Activated naive CD4-positive, alpha-beta T cell treated with anti-CD3 and anti-CD28 coated beads for 36 hours (primary cell): ENCODE results near the gene CEP170B. TPM values are rescaled to one million over a fixed set of nuclear protein-coding genes. Genes with fewer than 3 reads are reported as not detected.

Source experiments
- CTCF ChIA-PET: fragments of 350-600 bp; sonication (Branson Sonifier 250); formaldehyde crosslinking; loops from one replicate; lab custom pipeline; 2021; ENCODE audit warnings: antibody characterized with exemption; lab: Charles Lee
- DNase-seq: peaks from one replicate; pipeline ENCODE4 v3.0.0-alpha.2; 2020
- H3K27ac Mint-ChIP-seq: one replicate; pipeline ENCODE4 v1.8.0; 2021; ENCODE audit warnings: mild to moderate bottlenecking, mixed read lengths
- H3K27me3 Mint-ChIP-seq: one replicate; pipeline ENCODE4 v1.8.0; 2021; ENCODE audit warnings: low read depth, mixed read lengths
- H3K36me3 Mint-ChIP-seq: one replicate; pipeline ENCODE4 v1.8.0; 2021; ENCODE audit warnings: low read depth, mixed read lengths
- H3K4me1 Mint-ChIP-seq: one replicate; pipeline ENCODE4 v1.8.0; 2021; ENCODE audit warnings: low read depth, mixed read lengths
- H3K4me3 Mint-ChIP-seq: one replicate; pipeline ENCODE4 v1.8.0; 2021; ENCODE audit warnings: mild to moderate bottlenecking, moderate library complexity, mixed read lengths
- H3K9me3 Mint-ChIP-seq: one replicate; pipeline ENCODE4 v1.8.0; 2021; ENCODE audit warnings: mixed read lengths
- intact Hi-C: fragments of 100-400 bp; cut with micrococcal nuclease; formaldehyde crosslinking; loops from one replicate; pipeline ENCODE4 v1.15.1; 2023
- total RNA-seq, 2 experiments: library from RNA; stranded (reverse); gene quantifications; one replicate each; pipeline ENCODE4 v1.2.3, GENCODE V29; 2021

The CEP170B gene
- total RNA-seq, 2 experiments from 2014 or later, result 3.3 TPM

- Mint-ChIP-seq H3K36me3 (no peaks in the 10 kb centered on the region), H3K4me1 (no peaks in the 10 kb centered on the region), H3K4me3 (no peak overlapping the region), H3K27me3 (no peaks in the 10 kb centered on the region), H3K27ac (no peak overlapping the region), H3K9me3 (no peaks in the 10 kb centered on the region)
- no peak for DNase-seq
- intact Hi-C loops, result no loop called here
- CTCF ChIA-PET, result interaction anchor here (0.6 to 1.1 kb wide), 2 partner anchors 40 to 151 kb away, joined by 3 to 5 read pairs; no protein-coding TSS in a partner anchor
These were observed 29.5 kb downstream of the CEP170B start for GRCh38 chr14:104894331-104895206.

DNA sequence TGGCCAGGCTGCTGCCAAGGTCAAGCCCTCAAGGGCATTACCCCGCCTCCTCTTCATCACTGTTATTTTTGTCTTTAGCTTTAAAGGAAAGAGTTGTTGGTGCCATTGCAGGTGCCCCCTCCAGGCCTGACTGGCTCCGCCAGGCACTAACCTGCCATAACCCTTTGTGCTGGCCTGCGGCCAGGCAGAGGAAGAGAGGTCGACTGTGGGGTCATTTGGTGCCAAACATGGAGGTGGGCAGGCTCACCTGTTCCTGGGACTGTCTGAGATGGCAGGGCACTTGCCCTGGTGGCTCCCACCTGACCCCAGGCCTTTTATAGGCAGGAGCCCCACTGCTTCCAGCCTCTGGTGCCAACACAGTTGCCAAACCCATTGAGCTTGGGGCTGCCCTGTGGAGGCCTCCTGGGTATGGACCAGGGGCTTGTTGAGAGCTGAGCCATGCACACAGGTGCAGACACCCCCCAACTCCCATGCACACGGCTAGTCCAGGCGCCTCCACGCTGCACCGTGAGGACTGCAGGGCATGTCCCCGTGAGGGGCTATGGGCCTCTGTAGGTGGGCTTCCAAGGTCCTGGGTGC, 30.2 kb downstream of the CEP170B start:
- DNase-seq, result no peak
- intact Hi-C loops, result no loop called here
- CTCF ChIA-PET, result interaction anchor here (1.0 to 2.3 kb wide), 4 partner anchors 12 to 234 kb away, joined by 3 to 6 read pairs (median 3); no protein-coding TSS in a partner anchor
- H3K4me1 Mint-ChIP-seq, result no peaks in the 10 kb centered on the region
- no peaks in the 10 kb centered on the region for H3K36me3 Mint-ChIP-seq
- no peaks in the 10 kb centered on the region for H3K27me3 Mint-ChIP-seq
- H3K27ac Mint-ChIP-seq, result no peak overlapping the region
- no peaks in the 10 kb centered on the region for H3K9me3 Mint-ChIP-seq
- no peak overlapping the region for H3K4me3 Mint-ChIP-seq

DNA sequence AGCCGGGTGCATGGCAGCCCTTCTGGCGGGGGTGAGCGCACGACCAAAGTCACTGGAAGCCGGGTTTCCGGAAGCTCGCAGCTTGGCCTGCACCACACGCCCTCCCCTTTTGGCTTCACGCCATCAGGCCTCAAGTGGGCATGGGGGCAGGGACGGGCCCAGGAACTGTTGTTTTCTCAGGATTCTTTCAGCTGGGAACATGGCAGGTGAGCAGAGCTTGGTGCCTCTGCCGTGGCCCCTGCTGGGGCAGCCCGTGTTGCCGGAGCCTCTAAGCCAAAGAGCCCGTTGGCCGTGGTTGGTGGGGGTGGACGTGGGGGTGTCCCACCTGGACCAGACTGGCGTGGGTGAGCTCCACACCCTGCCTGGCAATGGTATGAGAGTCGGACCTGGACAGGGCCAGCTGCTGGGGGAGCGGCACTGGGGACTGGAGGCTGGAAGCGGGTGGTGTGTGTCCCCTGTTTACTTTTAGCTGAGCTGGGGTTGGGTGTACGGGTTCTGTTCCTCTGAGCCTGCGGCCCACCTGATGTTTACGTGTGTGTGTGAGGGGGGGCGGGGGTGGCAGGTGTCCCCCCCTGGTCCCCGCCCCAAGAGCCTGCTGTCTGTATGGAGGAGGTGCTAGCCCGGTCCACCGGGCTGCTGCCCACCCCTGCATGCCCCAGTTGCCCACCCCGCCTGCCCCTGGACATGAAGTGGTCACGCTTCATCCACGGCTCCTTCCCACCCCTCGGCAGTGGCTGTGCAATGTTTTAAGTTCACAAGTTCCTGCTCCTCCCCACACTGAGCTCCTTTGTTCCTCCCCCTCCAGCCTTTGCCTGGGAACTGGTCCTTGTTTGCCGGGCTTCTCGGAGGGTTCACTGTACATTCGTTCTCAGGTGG, 31.0 kb downstream of the CEP170B start:
- H3K27ac Mint-ChIP-seq, result no peak overlapping the region
- no peaks in the 10 kb centered on the region for H3K36me3 Mint-ChIP-seq
- H3K4me1 Mint-ChIP-seq, result no peaks in the 10 kb centered on the region
- no peak overlapping the region for H3K4me3 Mint-ChIP-seq
- intact Hi-C loops, result loop anchor here (1.0 kb wide), 1 partner anchor 149 kb away; no protein-coding TSS in a partner anchor
- DNase-seq, result no peak
- no peaks in the 10 kb centered on the region for H3K27me3 Mint-ChIP-seq
- CTCF ChIA-PET, result interaction anchor here (0.7 to 2.3 kb wide), 6 partner anchors 12 to 233 kb away, joined by 3 to 6 read pairs (median 3); no protein-coding TSS in a partner anchor
- H3K9me3 Mint-ChIP-seq, result no peaks in the 10 kb centered on the region

GRCh38 chr14:104897330-104898194, 32.5 kb downstream of the CEP170B start:
- Mint-ChIP-seq H3K4me3 (no peak overlapping the region), H3K9me3 (no peaks in the 10 kb centered on the region), H3K27me3 (no peaks in the 10 kb centered on the region), H3K36me3 (no peaks in the 10 kb centered on the region), H3K4me1 (no peaks in the 10 kb centered on the region), H3K27ac (no peak overlapping the region)
- DNase-seq, result no peak
- CTCF ChIA-PET, result interaction anchor here (0.5 to 2.3 kb wide), 5 partner anchors 10 to 159 kb away, joined by 3 to 6 read pairs (median 3); no protein-coding TSS in a partner anchor
- intact Hi-C loops, result no loop called here

DNA sequence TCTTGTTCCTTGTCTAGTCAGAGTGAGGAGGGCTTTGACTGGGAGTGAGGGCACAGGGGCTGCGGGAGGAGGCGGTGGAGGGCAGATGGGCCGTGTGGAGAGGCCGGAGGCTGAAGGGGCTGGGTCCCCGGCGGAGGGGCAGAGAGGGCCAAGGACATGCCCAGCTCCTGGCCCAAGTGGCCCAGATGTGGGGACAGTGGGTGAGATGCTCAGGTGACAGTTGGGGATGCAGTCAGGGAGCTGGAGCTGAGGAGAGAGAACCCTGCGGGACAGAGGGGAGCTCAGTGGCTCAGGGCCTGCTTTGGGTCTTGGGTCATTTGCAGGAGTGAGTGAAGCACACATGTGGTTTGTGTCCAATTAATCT, 33.1 kb downstream of the CEP170B start:
- no peaks in the 10 kb centered on the region for H3K4me1 Mint-ChIP-seq
- DNase-seq, result no peak
- no peaks in the 10 kb centered on the region for H3K9me3 Mint-ChIP-seq
- intact Hi-C loops, result no loop called here
- H3K36me3 Mint-ChIP-seq, result no peaks in the 10 kb centered on the region
- no peak overlapping the region for H3K4me3 Mint-ChIP-seq
- CTCF ChIA-PET, result interaction anchor here (0.5 to 1.3 kb wide), 3 partner anchors 10 to 77 kb away, joined by 3 to 4 read pairs (median 3); no protein-coding TSS in a partner anchor
- no peaks in the 10 kb centered on the region for H3K27me3 Mint-ChIP-seq
- H3K27ac Mint-ChIP-seq, result no peak overlapping the region

DNA sequence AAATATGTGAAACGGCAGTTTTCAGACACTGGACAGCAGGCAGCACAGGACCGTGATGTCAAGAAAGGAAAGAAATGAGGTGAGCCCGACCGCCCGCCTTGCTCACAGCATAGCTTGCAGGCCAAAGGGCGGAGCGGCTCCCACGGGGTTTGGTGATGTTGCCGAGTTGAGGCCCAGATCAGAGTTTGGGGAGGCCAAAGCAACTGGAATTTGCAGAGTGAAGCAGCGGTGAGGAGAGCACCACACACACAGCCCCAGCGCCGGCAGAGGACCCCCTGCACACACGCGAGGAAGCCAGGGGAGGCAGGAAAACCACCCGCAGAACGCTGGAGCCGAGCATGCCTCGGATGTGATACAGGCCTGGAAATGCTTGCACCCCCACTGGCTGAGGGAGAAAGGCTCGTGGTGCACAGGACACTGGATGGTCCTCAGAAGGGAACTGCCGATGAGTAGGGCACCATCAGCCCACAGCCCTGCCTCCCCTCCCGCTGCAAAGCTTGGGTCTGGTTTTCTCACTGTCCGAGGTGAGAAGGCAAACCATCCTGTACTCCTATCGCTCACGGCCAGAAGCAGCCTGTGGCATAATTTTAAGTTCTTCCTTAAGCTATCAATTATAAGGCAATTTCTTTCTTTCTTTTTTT, 33.9 kb downstream of the CEP170B start:
- Mint-ChIP-seq H3K9me3 (no peaks in the 10 kb centered on the region), H3K27me3 (peaks cover 2% of the 10 kb centered on the region), H3K4me3 (no peak overlapping the region)

GRCh38 chr14:104899781-104900180, 34.7 kb downstream of the CEP170B start:
- intact Hi-C loops, result no loop called here
- Mint-ChIP-seq H3K9me3 (no peaks in the 10 kb centered on the region), H3K27ac (no peak overlapping the region), H3K27me3 (peaks cover 8% of the 10 kb centered on the region), H3K36me3 (no peaks in the 10 kb centered on the region), H3K4me1 (no peaks in the 10 kb centered on the region), H3K4me3 (no peak overlapping the region)
- CTCF ChIA-PET, result no interaction called here
- DNase-seq, result no peak

More for the DNA sequence above, 33.9 kb downstream of the CEP170B start:
- Mint-ChIP-seq H3K4me1 (no peaks in the 10 kb centered on the region), H3K27ac (no peak overlapping the region), H3K36me3 (no peaks in the 10 kb centered on the region)
- CTCF ChIA-PET, result interaction anchor here (1.3 kb wide), 1 partner anchor 73 kb away, joined by 3 read pairs; no protein-coding TSS in a partner anchor
- DNase-seq, result no peak
- intact Hi-C loops, result no loop called here

GRCh38 chr14:104900639-104901512, 35.8 kb downstream of the CEP170B start:
- Mint-ChIP-seq H3K27me3 (peaks cover 11% of the 10 kb centered on the region), H3K36me3 (no peaks in the 10 kb centered on the region), H3K4me1 (no peaks in the 10 kb centered on the region), H3K4me3 (no peak overlapping the region), H3K9me3 (no peaks in the 10 kb centered on the region), H3K27ac (no peak overlapping the region)
- intact Hi-C loops, result no loop called here
- CTCF ChIA-PET, result interaction anchor here (0.7 kb wide), 1 partner anchor 65 kb away, joined by 3 read pairs; no protein-coding TSS in a partner anchor
- no peak for DNase-seq

- H3K36me3 Mint-ChIP-seq, result no peaks in the 10 kb centered on the region
- DNase-seq, result no peak
- no peak overlapping the region for H3K4me3 Mint-ChIP-seq
- intact Hi-C loops, result no loop called here
- H3K9me3 Mint-ChIP-seq, result no peaks in the 10 kb centered on the region
- no peak overlapping the region for H3K27ac Mint-ChIP-seq
- H3K27me3 Mint-ChIP-seq, result peaks cover 16% of the 10 kb centered on the region
- CTCF ChIA-PET, result interaction anchor here (0.5 kb wide), 1 partner anchor 107 kb away, joined by 3 read pairs; no protein-coding TSS in a partner anchor
- H3K4me1 Mint-ChIP-seq, result no peaks in the 10 kb centered on the region
These were observed 38.9 kb downstream of the CEP170B start for GRCh38 chr14:104903990-104904389.
